Measurements from ENCODE around the gene TNIP3.

DNA sequence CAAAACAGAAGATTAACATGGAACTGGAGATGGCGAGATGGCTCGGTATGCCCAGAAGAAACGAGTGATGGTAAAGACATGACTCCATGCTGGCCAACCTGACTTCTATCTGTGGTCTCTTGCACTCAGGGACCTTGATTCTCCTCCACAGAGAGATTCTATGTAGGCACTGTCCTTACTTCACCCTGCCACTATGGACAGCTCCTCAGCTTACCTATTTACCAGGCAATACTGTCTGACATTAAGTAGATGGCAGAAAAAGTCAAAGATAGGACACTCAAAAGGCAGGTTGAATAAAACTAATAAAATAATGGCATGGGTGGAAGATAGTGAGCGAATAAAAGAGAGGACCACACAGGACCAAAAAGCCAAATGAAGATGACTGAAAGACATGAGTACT lies 56.6 kb downstream of the TNIP3 start:
- TF ChIP-seq, protein P1, sequence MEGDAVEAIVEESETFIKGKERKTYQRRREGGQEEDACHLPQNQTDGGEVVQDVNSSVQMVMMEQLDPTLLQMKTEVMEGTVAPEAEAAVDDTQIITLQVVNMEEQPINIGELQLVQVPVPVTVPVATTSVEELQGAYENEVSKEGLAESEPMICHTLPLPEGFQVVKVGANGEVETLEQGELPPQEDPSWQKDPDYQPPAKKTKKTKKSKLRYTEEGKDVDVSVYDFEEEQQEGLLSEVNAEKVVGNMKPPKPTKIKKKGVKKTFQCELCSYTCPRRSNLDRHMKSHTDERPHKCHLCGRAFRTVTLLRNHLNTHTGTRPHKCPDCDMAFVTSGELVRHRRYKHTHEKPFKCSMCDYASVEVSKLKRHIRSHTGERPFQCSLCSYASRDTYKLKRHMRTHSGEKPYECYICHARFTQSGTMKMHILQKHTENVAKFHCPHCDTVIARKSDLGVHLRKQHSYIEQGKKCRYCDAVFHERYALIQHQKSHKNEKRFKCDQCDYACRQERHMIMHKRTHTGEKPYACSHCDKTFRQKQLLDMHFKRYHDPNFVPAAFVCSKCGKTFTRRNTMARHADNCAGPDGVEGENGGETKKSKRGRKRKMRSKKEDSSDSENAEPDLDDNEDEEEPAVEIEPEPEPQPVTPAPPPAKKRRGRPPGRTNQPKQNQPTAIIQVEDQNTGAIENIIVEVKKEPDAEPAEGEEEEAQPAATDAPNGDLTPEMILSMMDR (conservative IDR thresholded peaks at IDR 0.05 in 1 of 2, IDR thresholded peaks at IDR 0.05 in 1 of 2; ENCODE audit: low read depth in 1 of 2, low read length in 2 of 2) = no peak
- no peak for TF ChIP-seq EZH2 (IDR thresholded peaks at IDR 0.05; ENCODE audit: low read length, missing control alignments)
